ENCODE measurements around the gene FXYD3. TPM values are rescaled to one million over a fixed set of nuclear protein-coding genes. Genes with fewer than 3 reads are reported as not detected.

Gene FXYD3
- total RNA-seq, 1 experiment from 2014 or later: 6.9 TPM

DNA sequence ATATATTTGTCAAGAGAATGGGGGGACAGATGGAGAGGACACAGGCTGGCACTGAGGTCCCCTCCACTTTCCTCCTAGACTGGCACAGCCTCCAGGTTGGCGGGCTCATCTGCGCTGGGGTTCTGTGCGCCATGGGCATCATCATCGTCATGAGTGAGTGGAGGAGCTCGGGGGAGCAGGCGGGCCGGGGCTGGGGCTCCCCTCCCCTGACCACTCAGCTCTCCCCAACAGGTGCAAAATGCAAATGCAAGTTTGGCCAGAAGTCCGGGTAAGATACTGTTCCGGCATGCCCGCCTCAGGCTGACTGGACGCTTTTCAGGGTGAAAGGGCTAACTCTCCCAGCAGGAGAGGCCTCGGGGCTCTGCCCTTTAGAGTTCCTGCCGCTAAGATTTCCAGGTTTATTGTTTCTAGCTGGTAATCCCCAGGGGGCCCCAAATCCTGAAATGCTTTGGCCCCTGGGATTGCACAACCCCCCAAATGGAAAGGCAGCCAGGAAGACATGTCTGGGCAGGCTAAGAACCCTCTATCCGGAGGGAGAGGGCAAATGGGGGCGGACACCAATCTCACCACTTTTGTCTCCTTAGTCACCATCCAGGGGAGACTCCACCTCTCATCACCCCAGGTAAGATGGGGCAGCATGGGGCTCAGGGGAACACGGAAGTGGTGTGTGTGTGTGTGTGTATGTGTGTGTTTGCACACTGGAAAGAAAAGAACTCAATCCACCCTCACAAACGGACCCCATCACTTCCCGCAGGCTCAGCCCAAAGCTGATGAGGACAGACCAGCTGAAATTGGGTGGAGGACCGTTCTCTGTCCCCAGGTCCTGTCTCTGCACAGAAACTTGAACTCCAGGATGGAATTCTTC is 7.3 kb downstream of the FXYD3 start:
- peak; percentile 98 for DNase-seq (ENCODE audit: unreplicated experiment)
- CTCF ChIA-PET: interaction anchor here (0.6 to 2.6 kb wide), 5 partner anchors 8 to 53 kb away, joined by 3 to 17 read pairs (median 4); partner anchors contain the start of gene FXYD3
- peak overlapping the region; percentile 89 for H3K4me3 Mint-ChIP-seq (ENCODE audit: unreplicated experiment)

DNA sequence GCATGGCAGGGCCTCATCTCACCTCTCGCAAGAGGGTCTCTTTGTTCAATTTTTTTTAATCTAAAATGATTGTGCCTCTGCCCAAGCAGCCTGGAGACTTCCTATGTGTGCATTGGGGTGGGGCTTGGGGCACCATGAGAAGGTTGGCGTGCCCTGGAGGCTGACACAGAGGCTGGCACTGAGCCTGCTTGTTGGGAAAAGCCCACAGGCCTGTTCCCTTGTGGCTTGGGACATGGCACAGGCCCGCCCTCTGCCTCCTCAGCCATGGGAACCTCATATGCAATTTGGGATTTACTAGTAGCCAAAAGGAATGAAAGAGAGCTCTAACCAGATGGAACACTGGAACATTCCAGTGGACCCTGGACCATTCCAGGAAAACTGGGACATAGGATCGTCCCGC is 8.0 kb downstream of the FXYD3 start:
- TF ChIP-seq, protein P1, sequence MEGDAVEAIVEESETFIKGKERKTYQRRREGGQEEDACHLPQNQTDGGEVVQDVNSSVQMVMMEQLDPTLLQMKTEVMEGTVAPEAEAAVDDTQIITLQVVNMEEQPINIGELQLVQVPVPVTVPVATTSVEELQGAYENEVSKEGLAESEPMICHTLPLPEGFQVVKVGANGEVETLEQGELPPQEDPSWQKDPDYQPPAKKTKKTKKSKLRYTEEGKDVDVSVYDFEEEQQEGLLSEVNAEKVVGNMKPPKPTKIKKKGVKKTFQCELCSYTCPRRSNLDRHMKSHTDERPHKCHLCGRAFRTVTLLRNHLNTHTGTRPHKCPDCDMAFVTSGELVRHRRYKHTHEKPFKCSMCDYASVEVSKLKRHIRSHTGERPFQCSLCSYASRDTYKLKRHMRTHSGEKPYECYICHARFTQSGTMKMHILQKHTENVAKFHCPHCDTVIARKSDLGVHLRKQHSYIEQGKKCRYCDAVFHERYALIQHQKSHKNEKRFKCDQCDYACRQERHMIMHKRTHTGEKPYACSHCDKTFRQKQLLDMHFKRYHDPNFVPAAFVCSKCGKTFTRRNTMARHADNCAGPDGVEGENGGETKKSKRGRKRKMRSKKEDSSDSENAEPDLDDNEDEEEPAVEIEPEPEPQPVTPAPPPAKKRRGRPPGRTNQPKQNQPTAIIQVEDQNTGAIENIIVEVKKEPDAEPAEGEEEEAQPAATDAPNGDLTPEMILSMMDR (IDR thresholded peaks at IDR 0.05; ENCODE audit: unreplicated experiment): no peak
- DNase-seq (ENCODE audit: unreplicated experiment): peak; percentile 96
- H3K36me3 Mint-ChIP-seq (ENCODE audit: insufficient read depth, unreplicated experiment): peaks cover 11% of the 10 kb centered on the region
- CTCF ChIA-PET: interaction anchor here (0.6 to 2.6 kb wide), 5 partner anchors 8 to 53 kb away, joined by 3 to 17 read pairs (median 3); partner anchors contain the start of gene FXYD3
- H3K27me3 Mint-ChIP-seq (ENCODE audit: insufficient read depth, unreplicated experiment): no peaks in the 10 kb centered on the region
- H3K27ac Mint-ChIP-seq (ENCODE audit: low read depth, unreplicated experiment): peak overlapping the region; percentile 73
- peak overlapping the region; percentile 89 for H3K4me3 Mint-ChIP-seq (ENCODE audit: unreplicated experiment)
- BruUV-seq (replicated peaks): no TSS peak
- POLR2A ChIA-PET: interaction anchor here (0.6 to 6.0 kb wide), 16 partner anchors 8 to 144 kb away, joined by 3 to 70 read pairs (median 4); partner anchors contain the start of genes FXYD3, FXYD5 and LGI4
- intact Hi-C loops (cut with micrococcal nuclease): no loop called here
- H3K9me3 Mint-ChIP-seq (ENCODE audit: unreplicated experiment): no peaks in the 10 kb centered on the region
- peaks cover 52% of the 10 kb centered on the region for H3K4me1 Mint-ChIP-seq (ENCODE audit: insufficient read depth, unreplicated experiment)

More for the DNA sequence above, 7.3 kb downstream of the FXYD3 start:
- POLR2A ChIA-PET: interaction anchor here (0.6 to 6.0 kb wide), 16 partner anchors 7 to 390 kb away, joined by 3 to 70 read pairs (median 4); partner anchors contain the start of genes DMKN, FXYD3, FXYD5 and LGI4
- peaks cover 11% of the 10 kb centered on the region for H3K36me3 Mint-ChIP-seq (ENCODE audit: insufficient read depth, unreplicated experiment)
- TF ChIP-seq, protein P1 (IDR thresholded peaks at IDR 0.05; ENCODE audit: unreplicated experiment): no peak
- H3K27ac Mint-ChIP-seq (ENCODE audit: low read depth, unreplicated experiment): peak overlapping the region; percentile 73
- peaks cover 59% of the 10 kb centered on the region for H3K4me1 Mint-ChIP-seq (ENCODE audit: insufficient read depth, unreplicated experiment)
- intact Hi-C loops (cut with micrococcal nuclease): no loop called here
- H3K9me3 Mint-ChIP-seq (ENCODE audit: unreplicated experiment): no peaks in the 10 kb centered on the region
- BruUV-seq (replicated peaks): no TSS peak
- H3K27me3 Mint-ChIP-seq (ENCODE audit: insufficient read depth, unreplicated experiment): no peaks in the 10 kb centered on the region

DNA sequence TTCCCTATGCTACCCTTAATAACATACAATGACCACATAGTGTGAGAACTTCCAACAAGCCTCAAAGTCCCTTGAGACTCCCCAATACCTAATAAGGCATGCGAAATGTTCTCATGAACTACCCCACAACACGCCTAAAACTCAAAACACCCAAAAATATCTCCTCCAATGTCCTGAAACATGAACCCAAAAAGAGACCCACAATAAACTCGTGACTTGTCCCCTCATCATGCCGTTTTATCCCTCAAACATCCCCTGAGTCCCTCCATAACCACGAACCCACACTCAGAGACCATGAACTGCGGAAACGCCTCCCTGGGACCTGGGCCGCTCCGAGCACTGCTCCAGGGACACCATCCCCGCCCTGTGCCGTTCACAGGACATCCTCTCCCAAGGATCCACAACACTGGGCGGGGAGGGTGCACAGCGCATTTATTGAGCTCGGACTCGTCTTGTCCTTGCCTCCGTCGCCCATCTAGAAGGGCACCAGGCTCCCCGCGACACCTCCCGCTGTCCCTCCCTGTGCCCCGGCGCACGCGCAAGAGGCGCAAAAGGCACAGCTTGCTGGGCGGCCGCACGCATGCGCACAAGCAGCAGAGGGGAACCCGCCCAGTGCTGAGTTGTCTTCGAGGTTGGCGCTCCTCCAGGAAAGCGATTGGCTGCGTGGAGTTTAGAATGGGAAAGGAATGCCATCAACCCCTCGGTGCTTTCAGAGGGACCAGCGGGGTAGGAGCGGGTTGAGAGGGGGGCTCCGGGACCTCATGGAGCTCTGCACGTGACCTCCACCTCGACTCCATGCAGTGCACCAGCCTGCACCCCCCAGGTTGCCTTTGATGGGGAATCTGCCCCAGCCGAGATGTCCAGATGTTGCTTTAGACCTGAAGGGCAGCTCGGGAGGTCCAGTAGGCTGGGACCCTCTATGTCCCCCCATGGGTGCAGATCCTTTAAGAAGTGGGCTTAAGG is 8.8 kb downstream of the FXYD3 start:
- no TSS peak for BruUV-seq (replicated peaks)
- peak; percentile 97 for DNase-seq (ENCODE audit: unreplicated experiment)
- POLR2A ChIA-PET: interaction anchor here (0.6 to 6.0 kb wide), 22 partner anchors 8 to 712 kb away, joined by 3 to 70 read pairs (median 4); partner anchors contain the start of genes FXYD3 and LGI4
- peak overlapping the region; percentile 73 for H3K27ac Mint-ChIP-seq (ENCODE audit: low read depth, unreplicated experiment)
- H3K4me1 Mint-ChIP-seq (ENCODE audit: insufficient read depth, unreplicated experiment): peaks cover 50% of the 10 kb centered on the region
- CTCF ChIA-PET: interaction anchor here (0.6 to 2.6 kb wide), 9 partner anchors 9 to 318 kb away, joined by 3 to 17 read pairs (median 4); partner anchors contain the start of genes FXYD3 and LGI4
- intact Hi-C loops (cut with micrococcal nuclease): no loop called here
- TF ChIP-seq, protein P1 (IDR thresholded peaks at IDR 0.05; ENCODE audit: unreplicated experiment): no peak
- H3K36me3 Mint-ChIP-seq (ENCODE audit: insufficient read depth, unreplicated experiment): peaks cover 11% of the 10 kb centered on the region
- H3K9me3 Mint-ChIP-seq (ENCODE audit: unreplicated experiment): no peaks in the 10 kb centered on the region
- H3K27me3 Mint-ChIP-seq (ENCODE audit: insufficient read depth, unreplicated experiment): no peaks in the 10 kb centered on the region
- peak overlapping the region; percentile 89 for H3K4me3 Mint-ChIP-seq (ENCODE audit: unreplicated experiment)
